ENCODE results near the gene FAM204A.

The FAM204A gene

GRCh38 chr10:118307859-118308258 is 34.3 kb downstream of the FAM204A start:
- H3K9me3 ChIP-seq (replicated peaks in 1 of 2; ENCODE audit: control insufficient read depth in 2 of 2, insufficient read depth in 1 of 2, low read depth in 1 of 2, low read length in 2 of 2) = no peaks in the 10 kb centered on the region
- no peaks in the 10 kb centered on the region for H3K27me3 ChIP-seq (ENCODE audit: control insufficient read depth in 3 of 3, insufficient read depth in 3 of 3, low read depth in 1 of 3, low read length in 3 of 3)
- no peak overlapping the region for H3K4ac ChIP-seq (ENCODE audit: low read length)
- no peak overlapping the region for H2AK5ac ChIP-seq (ENCODE audit: low read depth, low read length)
- no peak overlapping the region for H3K23ac ChIP-seq (ENCODE audit: low read depth, low read length, poor library complexity)
- no peak overlapping the region for H4K8ac ChIP-seq (ENCODE audit: low read depth, low read length)
- no peak overlapping the region for H4K91ac ChIP-seq (ENCODE audit: low read depth, low read length, poor library complexity)
- H3K18ac ChIP-seq (ENCODE audit: low read length) = no peak overlapping the region
- no peak overlapping the region for H3K4me2 ChIP-seq (ENCODE audit: insufficient read depth, low read length, poor library complexity, severe bottlenecking)
- peaks cover 4 to 86% of the 10 kb centered on the region in 2 donors for H3K36me3 ChIP-seq (replicated peaks in 1 of 2; ENCODE audit: control insufficient read depth in 2 of 2, insufficient read depth in 2 of 2, low read length in 2 of 2)
- no peak overlapping the region for H2BK15ac ChIP-seq (ENCODE audit: low read length)
- no peak overlapping the region for H2BK12ac ChIP-seq (ENCODE audit: low read length)
- no peak overlapping the region for H3K14ac ChIP-seq (ENCODE audit: low read length)
- H3K27ac ChIP-seq (replicated peaks; ENCODE audit: low read length) = no peak overlapping the region
- no peak for DNase-seq (ENCODE audit: low spot score)
- no peak overlapping the region for H2AFZ ChIP-seq (ENCODE audit: low read length)
- no peak overlapping the region for H2BK120ac ChIP-seq (ENCODE audit: low read depth, low read length)
- H3K4me3 ChIP-seq (ENCODE audit: low read length in 2 of 2) = no peak overlapping the region
- no peak overlapping the region for H3K9ac ChIP-seq (ENCODE audit: low read depth, low read length, poor library complexity)
- peaks cover 0 to under 1% of the 10 kb centered on the region in 2 donors for H3K4me1 ChIP-seq (ENCODE audit: control insufficient read depth in 2 of 2, insufficient read depth in 1 of 2, low read depth in 1 of 2, low read length in 2 of 2)
- no CpG with 5 or more reads among the region's 4 CpGs for WGBS, 2 donors (ENCODE audit: extremely low coverage in 2 of 2, insufficient read length in 2 of 2, insufficient replicate concordance in 1 of 2)
- H2BK5ac ChIP-seq (ENCODE audit: low read length) = no peak overlapping the region
- H3K79me1 ChIP-seq (ENCODE audit: low read depth, low read length) = no peaks in the 10 kb centered on the region

GRCh38 chr10:118307220-118307619 is 34.9 kb downstream of the FAM204A start:
- no peak overlapping the region for H3K23ac ChIP-seq (ENCODE audit: low read depth, low read length, poor library complexity)
- H3K4me1 ChIP-seq (ENCODE audit: control insufficient read depth in 2 of 2, insufficient read depth in 1 of 2, low read depth in 1 of 2, low read length in 2 of 2) = peaks cover 0 to 3% of the 10 kb centered on the region in 2 donors
- WGBS, 2 donors (ENCODE audit: extremely low coverage in 2 of 2, insufficient read length in 2 of 2, insufficient replicate concordance in 1 of 2) = no CpG with 5 or more reads among the region's 1 CpG
- H3K4me3 ChIP-seq (ENCODE audit: low read length in 2 of 2) = no peak overlapping the region
- no peak overlapping the region for H2BK5ac ChIP-seq (ENCODE audit: low read length)
- H2AK5ac ChIP-seq (ENCODE audit: low read depth, low read length) = no peak overlapping the region
- no peaks in the 10 kb centered on the region for H3K27me3 ChIP-seq (ENCODE audit: control insufficient read depth in 3 of 3, insufficient read depth in 3 of 3, low read depth in 1 of 3, low read length in 3 of 3)
- no peak overlapping the region for H4K91ac ChIP-seq (ENCODE audit: low read depth, low read length, poor library complexity)
- no peak overlapping the region for H3K18ac ChIP-seq (ENCODE audit: low read length)
- H3K36me3 ChIP-seq (replicated peaks in 1 of 2; ENCODE audit: control insufficient read depth in 2 of 2, insufficient read depth in 2 of 2, low read length in 2 of 2) = peaks cover 4 to 80% of the 10 kb centered on the region in 2 donors
- H3K4me2 ChIP-seq (ENCODE audit: insufficient read depth, low read length, poor library complexity, severe bottlenecking) = no peak overlapping the region
- no peak overlapping the region for H2AFZ ChIP-seq (ENCODE audit: low read length)
- H3K79me1 ChIP-seq (ENCODE audit: low read depth, low read length) = no peaks in the 10 kb centered on the region
- H2BK120ac ChIP-seq (ENCODE audit: low read depth, low read length) = no peak overlapping the region
- no peak overlapping the region for H4K8ac ChIP-seq (ENCODE audit: low read depth, low read length)
- H3K14ac ChIP-seq (ENCODE audit: low read length) = no peak overlapping the region
- DNase-seq (ENCODE audit: low spot score) = no peak
- H3K27ac ChIP-seq (replicated peaks; ENCODE audit: low read length) = no peak overlapping the region
- H3K9ac ChIP-seq (ENCODE audit: low read depth, low read length, poor library complexity) = no peak overlapping the region
- H3K9me3 ChIP-seq (replicated peaks in 1 of 2; ENCODE audit: control insufficient read depth in 2 of 2, insufficient read depth in 1 of 2, low read depth in 1 of 2, low read length in 2 of 2) = no peaks in the 10 kb centered on the region
- no peak overlapping the region for H2BK15ac ChIP-seq (ENCODE audit: low read length)
- H3K4ac ChIP-seq (ENCODE audit: low read length) = no peak overlapping the region
- H2BK12ac ChIP-seq (ENCODE audit: low read length) = no peak overlapping the region

- H3K36me3 ChIP-seq (replicated peaks in 1 of 2; ENCODE audit: control insufficient read depth in 2 of 2, insufficient read depth in 2 of 2, low read length in 2 of 2) = peaks cover 4 to 65% of the 10 kb centered on the region in 2 donors
- no peak overlapping the region for H2BK15ac ChIP-seq (ENCODE audit: low read length)
- H3K9me3 ChIP-seq (replicated peaks in 1 of 2; ENCODE audit: control insufficient read depth in 2 of 2, insufficient read depth in 1 of 2, low read depth in 1 of 2, low read length in 2 of 2) = no peaks in the 10 kb centered on the region
- H2BK120ac ChIP-seq (ENCODE audit: low read depth, low read length) = no peak overlapping the region
- H4K8ac ChIP-seq (ENCODE audit: low read depth, low read length) = no peak overlapping the region
- H3K79me1 ChIP-seq (ENCODE audit: low read depth, low read length) = no peaks in the 10 kb centered on the region
- no peak overlapping the region for H3K18ac ChIP-seq (ENCODE audit: low read length)
- no peak overlapping the region for H3K14ac ChIP-seq (ENCODE audit: low read length)
- H3K4ac ChIP-seq (ENCODE audit: low read length) = no peak overlapping the region
- no peak overlapping the region for H3K23ac ChIP-seq (ENCODE audit: low read depth, low read length, poor library complexity)
- no peaks in the 10 kb centered on the region for H3K27me3 ChIP-seq (ENCODE audit: control insufficient read depth in 3 of 3, insufficient read depth in 3 of 3, low read depth in 1 of 3, low read length in 3 of 3)
- no CpG with 5 or more reads among the region's 1 CpG for WGBS, 2 donors (ENCODE audit: extremely low coverage in 2 of 2, insufficient read length in 2 of 2, insufficient replicate concordance in 1 of 2)
- no peak overlapping the region for H2AK5ac ChIP-seq (ENCODE audit: low read depth, low read length)
- DNase-seq (ENCODE audit: low spot score) = no peak
- H2BK5ac ChIP-seq (ENCODE audit: low read length) = no peak overlapping the region
- H2BK12ac ChIP-seq (ENCODE audit: low read length) = no peak overlapping the region
- H3K27ac ChIP-seq (replicated peaks; ENCODE audit: low read length) = no peak overlapping the region
- H3K4me1 ChIP-seq (ENCODE audit: control insufficient read depth in 2 of 2, insufficient read depth in 1 of 2, low read depth in 1 of 2, low read length in 2 of 2) = peaks cover 0 to 3% of the 10 kb centered on the region in 2 donors
- H3K9ac ChIP-seq (ENCODE audit: low read depth, low read length, poor library complexity) = no peak overlapping the region
- H3K4me2 ChIP-seq (ENCODE audit: insufficient read depth, low read length, poor library complexity, severe bottlenecking) = no peak overlapping the region
- H4K91ac ChIP-seq (ENCODE audit: low read depth, low read length, poor library complexity) = no peak overlapping the region
- H3K4me3 ChIP-seq (ENCODE audit: low read length in 2 of 2) = no peak overlapping the region
- no peak overlapping the region for H2AFZ ChIP-seq (ENCODE audit: low read length)
Measured at GRCh38 chr10:118305730-118306129, 36.4 kb downstream of the FAM204A start.

- H3K79me1 ChIP-seq (ENCODE audit: low read depth, low read length) = no peaks in the 10 kb centered on the region
- no peak overlapping the region for H2BK12ac ChIP-seq (ENCODE audit: low read length)
- H3K27me3 ChIP-seq (ENCODE audit: control insufficient read depth in 3 of 3, insufficient read depth in 3 of 3, low read depth in 1 of 3, low read length in 3 of 3) = no peaks in the 10 kb centered on the region
- no peak overlapping the region for H3K4ac ChIP-seq (ENCODE audit: low read length)
- no peak overlapping the region for H3K27ac ChIP-seq (replicated peaks; ENCODE audit: low read length)
- no peak overlapping the region for H3K23ac ChIP-seq (ENCODE audit: low read depth, low read length, poor library complexity)
- DNase-seq (ENCODE audit: low spot score) = no peak
- no peak overlapping the region for H3K9ac ChIP-seq (ENCODE audit: low read depth, low read length, poor library complexity)
- H2AFZ ChIP-seq (ENCODE audit: low read length) = no peak overlapping the region
- H3K4me2 ChIP-seq (ENCODE audit: insufficient read depth, low read length, poor library complexity, severe bottlenecking) = no peak overlapping the region
- H2BK15ac ChIP-seq (ENCODE audit: low read length) = no peak overlapping the region
- no CpG with 5 or more reads among the region's 6 CpGs for WGBS, 2 donors (ENCODE audit: extremely low coverage in 2 of 2, insufficient read length in 2 of 2, insufficient replicate concordance in 1 of 2)
- no peak overlapping the region for H4K91ac ChIP-seq (ENCODE audit: low read depth, low read length, poor library complexity)
- no peak overlapping the region for H2BK5ac ChIP-seq (ENCODE audit: low read length)
- H3K9me3 ChIP-seq (replicated peaks in 1 of 2; ENCODE audit: control insufficient read depth in 2 of 2, insufficient read depth in 1 of 2, low read depth in 1 of 2, low read length in 2 of 2) = no peaks in the 10 kb centered on the region
- no peak overlapping the region for H2BK120ac ChIP-seq (ENCODE audit: low read depth, low read length)
- no peak overlapping the region for H3K14ac ChIP-seq (ENCODE audit: low read length)
- peaks cover 4 to 53% of the 10 kb centered on the region in 2 donors for H3K36me3 ChIP-seq (replicated peaks in 1 of 2; ENCODE audit: control insufficient read depth in 2 of 2, insufficient read depth in 2 of 2, low read length in 2 of 2)
- H4K8ac ChIP-seq (ENCODE audit: low read depth, low read length) = no peak overlapping the region
- H3K4me1 ChIP-seq (ENCODE audit: control insufficient read depth in 2 of 2, insufficient read depth in 1 of 2, low read depth in 1 of 2, low read length in 2 of 2) = peaks cover 0 to 3% of the 10 kb centered on the region in 2 donors
- H2AK5ac ChIP-seq (ENCODE audit: low read depth, low read length) = no peak overlapping the region
- no peak overlapping the region for H3K18ac ChIP-seq (ENCODE audit: low read length)
- no peak overlapping the region for H3K4me3 ChIP-seq (ENCODE audit: low read length in 2 of 2)
Measured at GRCh38 chr10:118304521-118304920, 37.6 kb downstream of the FAM204A start.

Data from neuronal stem cell (in vitro differentiated cells).